SK-N-MC (cell line): Measurements from ENCODE around the gene SNX10.

Experiments used
- DNase-seq: peaks from one replicate; pipeline ENCODE4 v3.0.0-alpha.2; 2011; ENCODE audit warnings: low read depth, low spot score
- H3K27ac ChIP-seq: fragments of 200-600 bp; sonication (generic); 2 replicates; pipeline ENCODE4 v1.5.1; 2016; ENCODE audit warnings: mixed run types
- H3K36me3 ChIP-seq: fragments of 200-600 bp; sonication (generic); 2 replicates; pipeline ENCODE4 v1.6.1; 2017; ENCODE audit warnings: antibody characterized with exemption, low read length, mixed read lengths; ENCODE audit not compliant: insufficient read depth
- H3K4me3 ChIP-seq: fragments of 200-600 bp; sonication (generic); 2 replicates; pipeline ENCODE4 v1.5.1; 2016
- H3K9ac ChIP-seq: fragments of 200-600 bp; sonication (generic); 2 replicates; pipeline ENCODE4 v1.8.0; 2017; ENCODE audit warnings: mixed run types, mixed read lengths; ENCODE audit not compliant: insufficient read length
- H3K9me3 ChIP-seq: fragments of 200-600 bp; sonication (generic); 2 replicates; pipeline ENCODE4 v1.6.1; 2017; ENCODE audit warnings: low read depth, mild to moderate bottlenecking, antibody characterized with exemption, low read length, moderate library complexity, mixed read lengths
- EZH2 ChIP-seq: fragments of 200-600 bp; sonication (generic); IDR thresholded peaks from one replicate; pipeline ENCODE4 v1.6.1; 2017; ENCODE audit warnings: antibody characterized with exemption
- FOXP2 ChIP-seq: optimal IDR thresholded peaks from 2 replicates; pipeline ENCODE3; 2011; ENCODE audit warnings: mild to moderate bottlenecking, moderate library complexity; ENCODE audit not compliant: insufficient read depth; ENCODE audit errors: extremely low read length, control extremely low read depth
- POLR2AphosphoS5 ChIP-seq: IDR thresholded peaks from 2 replicates; pipeline ENCODE4 v1.6.1; 2012; ENCODE audit warnings: mild to moderate bottlenecking, low read depth, low read length, borderline replicate concordance

The SNX10 gene

DNA sequence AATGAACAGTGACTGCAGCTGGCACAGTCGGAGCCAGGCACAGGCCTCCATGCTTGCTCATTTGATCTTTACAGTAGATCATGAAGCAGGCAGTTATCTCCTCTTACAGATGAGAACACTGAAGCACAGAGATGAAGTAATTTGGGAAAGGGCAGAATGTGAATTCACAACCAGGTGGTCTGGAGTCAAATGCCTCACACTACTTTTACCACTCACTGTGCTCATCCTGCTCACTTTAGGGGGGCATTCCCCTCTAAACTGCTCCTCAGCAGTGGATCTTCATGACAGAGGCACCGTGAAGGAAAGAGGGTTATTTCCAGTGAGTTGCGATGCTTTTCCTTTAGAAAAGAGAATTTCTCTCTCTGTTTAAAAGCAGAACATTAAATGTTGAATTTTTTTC lies 15.1 kb downstream of the SNX10 start:
- H3K36me3 ChIP-seq, result no peaks in the 10 kb centered on the region

DNA sequence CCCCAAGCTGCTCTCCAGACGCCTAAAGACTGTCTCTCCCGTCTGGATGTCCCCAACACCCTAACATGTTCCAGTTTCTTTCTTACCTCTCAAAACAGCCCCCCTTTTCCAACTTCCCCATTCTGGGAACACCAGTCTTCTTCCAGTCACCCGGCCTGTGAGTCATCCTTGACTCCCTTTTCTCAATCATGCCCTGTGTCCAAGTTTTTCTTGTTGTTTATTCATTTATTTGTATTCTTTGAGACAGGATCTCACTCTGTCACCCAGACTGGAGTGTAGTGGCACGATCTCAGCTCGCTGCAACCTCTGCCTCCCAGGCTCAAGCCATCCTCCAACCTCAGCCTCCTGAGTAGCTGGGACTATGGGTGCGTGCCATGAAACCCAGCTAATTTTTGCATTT lies 15.6 kb downstream of the SNX10 start:
- no peak for DNase-seq
- Histone ChIP-seq H3K36me3 (no peaks in the 10 kb centered on the region), H3K9me3 (no peaks in the 10 kb centered on the region), H3K4me3 (no peak overlapping the region), H3K9ac (no peak overlapping the region), H3K27ac (no peak overlapping the region)
- TF ChIP-seq FOXP2 (no peak), EZH2 (no peak), POLR2AphosphoS5 (no peak)

More for the DNA sequence above, 15.1 kb downstream of the SNX10 start:
- TF ChIP-seq POLR2AphosphoS5 (no peak), FOXP2 (no peak), EZH2 (no peak)
- Histone ChIP-seq H3K9me3 (no peaks in the 10 kb centered on the region), H3K4me3 (no peak overlapping the region), H3K9ac (no peak overlapping the region), H3K27ac (no peak overlapping the region)
- no peak for DNase-seq

DNA sequence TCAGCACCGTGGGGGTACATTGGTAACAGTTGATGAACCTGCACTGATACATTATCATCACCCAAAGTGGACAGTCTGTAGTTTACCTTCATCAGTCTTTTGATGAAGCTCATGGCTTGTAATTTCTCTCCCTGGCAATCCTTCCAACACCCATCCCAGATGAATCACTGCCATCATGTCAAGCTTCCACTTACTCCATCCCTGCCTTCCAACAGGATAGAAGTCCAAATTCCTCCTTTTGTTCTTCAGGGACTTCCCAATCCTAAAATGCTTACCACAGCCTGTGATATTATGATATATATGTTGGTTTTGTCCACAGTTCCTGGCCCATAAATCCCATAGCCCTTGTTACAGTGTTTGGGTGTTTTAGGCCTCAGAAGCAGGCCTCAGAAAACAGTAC lies 16.1 kb downstream of the SNX10 start:
- Histone ChIP-seq H3K4me3 (no peak overlapping the region), H3K9me3 (no peaks in the 10 kb centered on the region), H3K9ac (no peak overlapping the region), H3K27ac (no peak overlapping the region), H3K36me3 (no peaks in the 10 kb centered on the region)
- DNase-seq, result no peak
- TF ChIP-seq EZH2 (no peak), FOXP2 (no peak), POLR2AphosphoS5 (no peak)

DNA sequence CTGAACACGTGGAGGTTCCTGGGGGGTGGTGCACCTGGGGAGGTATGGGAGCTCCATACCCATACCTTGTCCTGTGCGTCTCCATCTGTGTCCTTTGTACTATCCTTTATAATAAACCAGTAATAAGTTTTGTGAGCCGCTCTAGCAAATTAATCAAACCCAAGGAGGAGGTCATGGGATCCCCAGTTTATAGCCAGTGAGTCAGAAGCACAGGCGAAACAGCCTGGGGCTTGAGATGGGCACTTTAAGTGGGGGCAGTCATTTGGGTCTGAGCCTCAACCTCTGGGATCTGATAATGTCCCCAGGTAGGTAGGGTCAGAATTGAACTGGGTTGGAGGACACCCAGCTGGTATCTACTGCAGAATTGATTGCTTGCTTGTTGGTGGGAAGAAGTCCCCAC lies 16.9 kb downstream of the SNX10 start:
- TF ChIP-seq POLR2AphosphoS5 (no peak), FOXP2 (no peak), EZH2 (no peak)
- Histone ChIP-seq H3K36me3 (no peaks in the 10 kb centered on the region), H3K9me3 (no peaks in the 10 kb centered on the region), H3K9ac (no peak overlapping the region), H3K4me3 (no peak overlapping the region), H3K27ac (no peak overlapping the region)
- DNase-seq, result no peak

DNA sequence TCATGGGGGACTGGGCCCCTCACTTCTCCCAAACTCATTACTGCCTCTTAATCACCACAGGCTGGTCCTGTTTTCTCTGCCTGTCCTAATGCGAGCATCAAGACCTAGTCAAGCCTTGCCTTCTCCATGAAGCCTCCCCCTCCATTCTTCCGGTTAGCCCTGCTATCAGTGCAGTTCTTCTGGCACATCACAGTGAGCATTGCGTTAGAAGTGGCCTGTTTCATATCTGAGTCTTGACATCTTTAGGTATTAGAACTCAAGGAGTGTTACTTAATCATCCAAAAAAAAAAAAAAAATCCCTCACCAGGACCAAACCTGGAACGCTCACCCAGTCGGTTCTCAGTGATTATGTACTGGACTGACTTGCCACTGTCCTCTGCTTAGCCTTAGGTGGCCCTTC lies 17.4 kb downstream of the SNX10 start:
- no peak for TF ChIP-seq FOXP2
- TF ChIP-seq EZH2, result no peak
- no peak for TF ChIP-seq POLR2AphosphoS5

DNA sequence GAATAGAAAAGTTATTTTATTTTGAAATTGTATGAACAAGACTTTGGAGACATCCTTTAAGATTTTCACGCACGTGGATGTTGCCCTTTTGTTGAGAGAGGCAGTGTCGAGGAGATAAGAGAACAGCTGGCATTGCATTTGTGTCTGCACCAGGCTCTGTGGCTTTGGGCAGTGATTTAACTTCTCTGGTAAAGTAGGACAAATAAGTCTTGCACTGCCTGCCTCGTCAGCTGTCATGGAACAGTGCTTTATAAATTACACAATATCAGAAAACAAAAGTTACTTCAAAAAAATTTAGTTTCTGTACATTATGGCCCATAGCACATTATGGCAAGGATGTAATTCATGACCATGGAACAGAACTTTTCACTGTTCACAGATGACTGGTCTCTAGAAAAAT lies 20.1 kb downstream of the SNX10 start:
- H3K36me3 ChIP-seq, result no peaks in the 10 kb centered on the region
- no peak overlapping the region for H3K27ac ChIP-seq
- DNase-seq, result no peak
- H3K4me3 ChIP-seq, result no peak overlapping the region
- no peak overlapping the region for H3K9ac ChIP-seq
- TF ChIP-seq EZH2, result no peak
- TF ChIP-seq FOXP2, result no peak
- H3K9me3 ChIP-seq, result no peaks in the 10 kb centered on the region

More for the DNA sequence above, 17.4 kb downstream of the SNX10 start:
- Histone ChIP-seq H3K27ac (no peak overlapping the region), H3K9me3 (no peaks in the 10 kb centered on the region), H3K9ac (no peak overlapping the region), H3K36me3 (no peaks in the 10 kb centered on the region), H3K4me3 (no peak overlapping the region)
- DNase-seq, result no peak

DNA sequence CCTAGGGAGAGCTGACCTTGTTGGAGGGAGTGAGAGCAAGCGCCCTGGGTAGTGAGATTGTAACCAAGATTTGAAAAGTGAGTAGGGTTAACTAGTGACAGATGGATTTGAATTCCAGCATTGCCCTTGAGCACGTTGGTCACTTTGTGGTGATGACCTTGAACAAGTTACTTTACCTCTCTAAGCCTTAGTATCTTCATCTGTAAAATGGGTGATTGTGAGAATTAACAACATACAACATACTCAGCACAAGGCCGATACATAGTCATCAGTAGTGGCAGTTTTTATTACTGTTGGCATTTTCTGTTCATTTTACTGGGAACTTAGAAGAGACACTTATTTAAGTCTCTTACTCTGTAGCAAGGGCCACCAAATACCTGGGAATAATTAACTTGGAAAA lies 25.5 kb downstream of the SNX10 start:
- H3K9me3 ChIP-seq, result no peaks in the 10 kb centered on the region
- TF ChIP-seq FOXP2 (no peak), POLR2AphosphoS5 (no peak), EZH2 (no peak)
- no peak overlapping the region for H3K27ac ChIP-seq
- no peaks in the 10 kb centered on the region for H3K36me3 ChIP-seq
- no peak overlapping the region for H3K9ac ChIP-seq
- no peak overlapping the region for H3K4me3 ChIP-seq
- DNase-seq, result no peak

DNA sequence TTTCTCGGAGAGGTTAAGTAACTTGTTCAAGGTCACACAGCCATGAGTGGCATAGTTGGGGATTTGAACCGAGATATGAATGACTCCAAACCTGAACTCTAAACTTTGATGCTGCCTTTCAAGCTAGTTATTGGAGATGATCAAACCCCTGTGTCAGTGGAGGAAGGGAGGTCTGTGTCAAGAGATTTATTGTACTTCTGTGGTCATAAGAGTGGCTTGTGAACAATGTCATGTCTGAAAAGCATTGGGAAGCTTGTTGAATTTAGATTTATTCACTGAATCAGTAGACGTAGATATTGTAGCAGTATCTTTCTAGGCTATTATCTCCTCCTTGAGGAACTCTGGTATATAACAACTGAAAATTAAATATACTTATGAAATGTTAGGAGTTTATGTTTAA lies 27.3 kb downstream of the SNX10 start:
- H3K9ac ChIP-seq, result no peak overlapping the region
- H3K36me3 ChIP-seq, result no peaks in the 10 kb centered on the region
- no peaks in the 10 kb centered on the region for H3K9me3 ChIP-seq
- TF ChIP-seq EZH2, result no peak
- TF ChIP-seq FOXP2, result no peak
- TF ChIP-seq POLR2AphosphoS5, result no peak
- DNase-seq, result no peak
- no peak overlapping the region for H3K27ac ChIP-seq
- H3K4me3 ChIP-seq, result no peak overlapping the region

DNA sequence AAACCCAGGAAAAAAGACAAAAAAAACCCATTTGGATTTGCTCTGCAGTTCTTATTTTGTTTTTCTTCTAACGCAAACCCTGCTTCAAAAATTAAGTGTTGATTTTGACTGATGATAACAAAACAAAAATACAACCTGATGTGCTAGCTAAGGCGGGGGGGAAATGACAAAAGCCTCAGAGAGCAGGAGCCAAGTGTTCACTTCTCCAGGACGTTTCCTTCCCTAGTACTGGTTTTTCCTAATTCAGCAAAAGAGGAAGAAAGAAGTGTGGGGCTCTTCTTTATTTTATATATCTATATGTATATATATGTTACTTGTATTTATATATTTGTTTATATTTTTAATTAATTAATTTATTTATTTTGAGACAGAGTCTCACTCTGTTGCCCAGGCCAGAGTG lies 28.0 kb downstream of the SNX10 start:
- H3K9me3 ChIP-seq, result no peaks in the 10 kb centered on the region

More for the DNA sequence above, 28.0 kb downstream of the SNX10 start:
- no peak for TF ChIP-seq EZH2
- TF ChIP-seq FOXP2, result no peak
- no peak for TF ChIP-seq POLR2AphosphoS5
- H3K9ac ChIP-seq, result no peak overlapping the region
- no peak for DNase-seq
- H3K27ac ChIP-seq, result no peak overlapping the region
- H3K36me3 ChIP-seq, result no peaks in the 10 kb centered on the region
- no peak overlapping the region for H3K4me3 ChIP-seq
